BE2C (cell line): Measurements from ENCODE around the gene CEP170B. TPM values are rescaled to one million over a fixed set of nuclear protein-coding genes. Genes with fewer than 3 reads are reported as not detected.

Source experiments
- DNase-seq: peaks from one replicate; pipeline ENCODE4 v3.0.0-alpha.2; 2020
- H3K27me3 ChIP-seq: fragments of 250-450 bp; sonication (Bioruptor Pico); 2 replicates; pipeline ENCODE4 v1.5.1; 2020; ENCODE audit warnings: mild to moderate bottlenecking
- H3K36me3 ChIP-seq: fragments of 250-450 bp; sonication (Bioruptor Pico); 2 replicates; pipeline ENCODE4 v1.5.1; 2020; ENCODE audit warnings: mild to moderate bottlenecking
- H3K4me1 ChIP-seq: fragments of 250-450 bp; sonication (Bioruptor Pico); 2 replicates; pipeline ENCODE4 v1.5.1; 2020
- H3K4me3 ChIP-seq: 2 replicates; pipeline ENCODE4 v1.5.1; 2011; ENCODE audit warnings: low read depth, low read length
- H3K9me3 ChIP-seq: fragments of 250-450 bp; sonication (Bioruptor Pico); 2 replicates; pipeline ENCODE4 v1.5.1; 2020
- polyA plus RNA-seq: library from polyadenylated mRNA; unstranded; fragments of >200 nt; gene quantifications from one replicate; pipeline ENCODE4 v1.2.1, GENCODE V29; 2012; ENCODE audit warnings: low read depth, missing spikeins; ENCODE audit not compliant: insufficient read length, insufficient read depth
- TF ChIP-seq, protein P1 (sequence below): IDR thresholded peaks from 2 replicates; pipeline ENCODE4 v1.5.1; 2012; ENCODE audit warnings: mild to moderate bottlenecking, low read depth, low read length

The CEP170B gene
- polyA plus RNA-seq, result 3.4 TPM

DNA sequence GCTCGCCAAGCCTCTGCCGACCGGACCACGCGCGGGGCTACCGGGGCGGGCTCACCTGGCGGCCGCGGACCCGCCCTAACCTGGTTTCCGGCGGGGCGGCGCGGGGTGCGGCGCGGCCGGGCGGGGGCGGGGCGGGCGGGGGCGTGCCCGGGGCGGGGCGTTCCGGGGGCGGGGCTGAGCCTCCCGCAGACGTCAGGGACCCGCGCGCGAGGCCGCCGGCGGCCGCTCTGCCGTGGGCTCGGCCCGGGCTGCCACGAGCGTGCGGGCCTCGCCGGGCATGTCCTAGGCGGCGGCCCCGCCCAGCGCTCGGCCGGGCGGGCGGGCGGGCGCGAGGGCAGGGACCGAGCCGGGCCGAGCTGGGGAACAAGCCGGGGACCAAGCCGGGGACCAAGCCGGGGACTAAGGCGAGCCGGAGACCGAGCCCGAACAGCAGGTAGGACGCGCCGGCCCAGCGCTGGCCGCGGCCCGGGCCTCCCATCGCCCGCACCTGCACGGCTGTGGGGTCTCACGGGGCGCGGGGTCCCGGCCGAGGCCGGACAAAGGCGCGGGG lies at the start of gene CEP170B:
Gene CEP170B (plus strand): TSS at position 188 of the 550 bp plus-strand sequence. CDS start 3,183 bp downstream, outside the sequence.
- H3K4me3 ChIP-seq, result peak within 1 kb of the TSS; percentile 26
- no peaks in the 10 kb centered on the region for H3K9me3 ChIP-seq
- no peaks in the 10 kb centered on the region for H3K36me3 ChIP-seq
- DNase-seq, result peak; percentile 51
- H3K4me1 ChIP-seq, result peaks cover 5% of the 10 kb centered on the region; the same call in 1 of the 2 replicates
- TF ChIP-seq, protein P1, sequence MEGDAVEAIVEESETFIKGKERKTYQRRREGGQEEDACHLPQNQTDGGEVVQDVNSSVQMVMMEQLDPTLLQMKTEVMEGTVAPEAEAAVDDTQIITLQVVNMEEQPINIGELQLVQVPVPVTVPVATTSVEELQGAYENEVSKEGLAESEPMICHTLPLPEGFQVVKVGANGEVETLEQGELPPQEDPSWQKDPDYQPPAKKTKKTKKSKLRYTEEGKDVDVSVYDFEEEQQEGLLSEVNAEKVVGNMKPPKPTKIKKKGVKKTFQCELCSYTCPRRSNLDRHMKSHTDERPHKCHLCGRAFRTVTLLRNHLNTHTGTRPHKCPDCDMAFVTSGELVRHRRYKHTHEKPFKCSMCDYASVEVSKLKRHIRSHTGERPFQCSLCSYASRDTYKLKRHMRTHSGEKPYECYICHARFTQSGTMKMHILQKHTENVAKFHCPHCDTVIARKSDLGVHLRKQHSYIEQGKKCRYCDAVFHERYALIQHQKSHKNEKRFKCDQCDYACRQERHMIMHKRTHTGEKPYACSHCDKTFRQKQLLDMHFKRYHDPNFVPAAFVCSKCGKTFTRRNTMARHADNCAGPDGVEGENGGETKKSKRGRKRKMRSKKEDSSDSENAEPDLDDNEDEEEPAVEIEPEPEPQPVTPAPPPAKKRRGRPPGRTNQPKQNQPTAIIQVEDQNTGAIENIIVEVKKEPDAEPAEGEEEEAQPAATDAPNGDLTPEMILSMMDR, result no peak
- H3K27me3 ChIP-seq, result peaks cover 31% of the 10 kb centered on the region

DNA sequence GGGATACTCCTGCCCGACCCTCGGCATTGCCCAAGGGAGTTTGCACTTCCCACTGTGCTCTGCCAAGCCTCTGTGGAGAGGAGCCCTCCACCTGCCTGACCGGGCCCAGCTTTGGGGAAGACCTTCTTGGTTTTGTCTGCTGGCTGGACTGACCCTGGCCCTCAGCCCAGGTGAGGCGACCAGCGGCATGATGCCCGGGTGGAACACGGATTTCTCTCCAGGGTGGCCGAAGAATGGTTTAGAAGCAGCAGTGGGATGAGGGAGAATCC lies 48.5 kb upstream of the CEP170B start:
- Histone ChIP-seq H3K9me3 (no peaks in the 10 kb centered on the region), H3K4me1 (peaks cover 3% of the 10 kb centered on the region), H3K36me3 (no peaks in the 10 kb centered on the region), H3K27me3 (no peaks in the 10 kb centered on the region), H3K4me3 (peak overlapping the region; percentile 88)
- TF ChIP-seq, protein P1, result no peak
- DNase-seq, result no peak

DNA sequence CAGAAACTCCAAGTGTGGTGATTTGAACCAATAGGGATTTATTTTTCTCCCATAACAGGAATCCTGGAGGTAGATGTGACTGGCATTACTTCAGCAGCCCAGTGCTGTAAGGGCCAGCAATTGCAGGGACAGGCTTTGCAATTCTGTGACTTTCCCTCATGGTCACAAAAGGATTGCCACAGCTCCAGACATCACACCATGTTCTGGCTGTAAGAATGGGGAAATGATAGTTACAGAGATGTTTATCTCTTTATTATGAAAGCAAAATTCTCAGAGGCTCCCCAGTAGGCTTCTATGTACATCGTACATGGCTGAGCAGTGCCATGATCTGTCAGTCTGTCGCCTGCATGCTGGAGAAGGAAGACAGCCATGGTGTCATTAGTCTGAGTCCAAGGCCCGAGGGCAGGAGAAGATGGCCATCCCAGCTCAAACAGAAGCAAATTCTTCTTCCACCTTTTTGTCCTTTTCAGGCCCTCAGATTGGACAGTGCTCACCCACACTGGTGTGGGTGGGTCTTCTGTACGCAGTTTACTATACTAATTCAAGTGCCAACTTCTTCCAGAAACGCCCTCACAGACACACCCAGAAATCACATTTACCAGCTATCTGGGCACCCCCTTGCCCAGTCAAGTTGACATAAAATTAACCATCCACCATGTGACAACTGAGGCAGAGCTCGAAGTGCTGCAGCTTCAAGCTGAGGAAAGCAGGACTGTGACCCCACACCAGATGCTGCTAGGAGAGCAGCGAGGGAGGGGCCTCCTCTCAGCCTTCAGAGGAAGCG lies 46.9 kb upstream of the CEP170B start:
- Histone ChIP-seq H3K27me3 (no peaks in the 10 kb centered on the region), H3K9me3 (no peaks in the 10 kb centered on the region), H3K4me1 (peaks cover 3% of the 10 kb centered on the region), H3K4me3 (no peak overlapping the region), H3K36me3 (no peaks in the 10 kb centered on the region)
- TF ChIP-seq, protein P1, result no peak
- no peak for DNase-seq

DNA sequence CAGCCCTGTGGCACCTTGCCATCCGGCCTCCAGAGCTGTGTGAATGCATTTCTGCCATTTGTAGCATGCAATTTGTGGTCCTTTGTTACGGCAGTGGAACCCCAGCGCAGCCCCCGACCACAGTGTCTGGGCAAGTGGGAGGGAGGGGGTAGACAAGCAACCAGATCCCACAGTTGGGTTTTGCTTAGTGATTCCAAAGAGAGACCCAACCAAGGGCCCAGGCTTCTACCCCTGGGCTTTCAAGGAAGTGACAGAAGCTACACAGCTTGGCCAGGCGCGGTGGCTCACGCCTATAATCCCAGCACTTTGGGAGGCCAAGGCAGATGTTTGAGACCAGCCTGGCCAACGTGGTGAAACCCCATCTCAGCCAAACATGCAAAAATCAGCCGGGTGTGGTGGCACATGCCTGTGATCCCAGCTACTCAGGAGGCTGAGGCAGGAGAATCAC lies 46.3 kb upstream of the CEP170B start:
- no peak for DNase-seq
- TF ChIP-seq, protein P1, result no peak
- Histone ChIP-seq H3K27me3 (no peaks in the 10 kb centered on the region), H3K9me3 (no peaks in the 10 kb centered on the region), H3K4me1 (peaks cover 3% of the 10 kb centered on the region), H3K4me3 (no peak overlapping the region), H3K36me3 (no peaks in the 10 kb centered on the region)

DNA sequence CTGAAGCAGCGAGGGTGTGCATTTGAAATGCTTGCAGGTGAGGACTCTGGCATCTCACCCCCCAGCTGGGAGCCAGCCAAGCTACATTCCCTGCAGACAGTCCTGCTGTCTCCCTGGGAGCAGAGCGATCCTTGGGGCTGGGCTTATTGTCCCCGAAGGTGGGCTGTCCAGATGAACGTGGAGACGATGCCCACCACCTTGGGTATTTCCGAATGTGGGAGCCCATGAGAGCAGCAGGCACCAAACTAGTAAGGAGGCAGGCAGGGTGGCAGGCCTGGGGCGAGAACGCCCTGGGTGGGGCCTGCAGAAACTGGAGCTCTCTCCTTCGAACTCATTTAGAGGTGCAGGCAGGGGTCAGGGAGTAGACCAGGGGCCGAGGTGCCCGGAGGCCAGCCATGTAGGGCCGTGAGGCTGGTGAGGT lies 45.7 kb upstream of the CEP170B start:
- no peaks in the 10 kb centered on the region for H3K9me3 ChIP-seq
- no peak for DNase-seq
- TF ChIP-seq, protein P1, result no peak
- H3K27me3 ChIP-seq, result no peaks in the 10 kb centered on the region
- H3K36me3 ChIP-seq, result no peaks in the 10 kb centered on the region
- H3K4me3 ChIP-seq, result no peak overlapping the region
- H3K4me1 ChIP-seq, result peaks cover 3% of the 10 kb centered on the region

DNA sequence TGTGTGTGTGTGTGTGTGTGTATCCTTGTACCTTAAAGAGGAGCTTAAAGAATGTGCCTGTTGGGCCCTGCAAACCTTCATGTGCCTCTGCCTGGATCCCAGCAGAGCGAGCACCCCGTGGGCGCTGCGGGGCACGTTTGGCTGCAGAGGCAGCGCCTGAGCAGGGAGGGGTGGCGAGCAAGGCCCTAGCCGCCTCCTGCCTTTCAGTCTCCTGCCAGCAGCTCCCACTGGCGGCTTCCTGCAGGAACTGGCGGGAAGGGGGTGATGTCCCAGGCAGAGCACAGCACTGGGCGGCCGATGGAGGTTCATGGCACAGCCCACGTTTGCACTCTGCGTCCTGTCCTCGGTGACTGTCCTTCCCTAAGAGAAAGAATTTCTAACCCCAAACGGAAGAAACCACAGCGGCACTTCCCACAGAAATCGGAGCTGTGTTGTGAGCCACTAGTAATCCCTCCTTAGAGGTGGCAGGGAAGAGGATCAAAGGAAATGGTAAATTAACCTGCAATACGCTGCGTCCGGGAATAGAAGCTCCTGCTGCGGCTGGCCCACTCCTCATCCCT lies 44.3 kb upstream of the CEP170B start:
- no peaks in the 10 kb centered on the region for H3K9me3 ChIP-seq
- TF ChIP-seq, protein P1, result peak; percentile 70
- H3K4me1 ChIP-seq, result peaks cover 3% of the 10 kb centered on the region
- peak; percentile 92 for DNase-seq
- no peaks in the 10 kb centered on the region for H3K36me3 ChIP-seq
- H3K4me3 ChIP-seq, result no peak overlapping the region
- H3K27me3 ChIP-seq, result no peaks in the 10 kb centered on the region
